ENCODE measurements around the gene AACS.
"Not testable (repeated sequence)": the region's sequence is repeated elsewhere in the genome, so short reads cannot be mapped to it uniquely, and the experiment has no call there.

AACS gene

DNA sequence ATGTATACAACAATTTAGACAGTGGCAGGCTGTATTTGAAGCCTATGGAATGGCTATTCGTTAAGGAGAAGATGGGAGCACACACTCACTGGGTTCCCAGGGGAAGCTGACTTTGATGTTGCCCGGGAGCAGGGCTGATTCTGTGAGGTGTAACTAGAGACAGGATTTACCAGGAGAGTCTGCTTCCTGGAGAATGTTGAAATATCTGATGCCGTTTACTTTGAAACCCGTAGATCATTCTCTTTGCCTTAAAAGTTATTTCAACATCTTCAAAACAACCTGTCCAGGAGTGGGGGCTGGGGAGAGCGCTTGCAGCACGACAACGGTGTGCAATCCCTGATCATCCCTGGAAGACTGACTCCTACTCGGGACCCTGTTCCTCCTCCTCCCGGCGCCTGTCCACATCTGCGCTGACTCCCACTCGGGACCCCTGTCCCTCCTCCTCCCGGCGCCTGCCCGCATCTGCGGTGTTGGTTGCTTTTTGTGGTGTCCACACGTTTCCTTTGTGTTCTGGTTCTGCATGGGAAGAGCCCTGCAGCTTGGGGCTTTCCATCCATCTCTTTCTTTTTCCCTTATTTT lies 72.6 kb downstream of the AACS start:
- DNase-seq = no peak
- Mint-ChIP-seq H3K27ac (peak overlapping the region; percentile 86), H3K36me3 (ENCODE audit: low read depth) (peaks cover 15% of the 10 kb centered on the region), H3K27me3 (ENCODE audit: low read depth, poor library complexity) (no peaks in the 10 kb centered on the region), H3K4me3 (peak overlapping the region; percentile 32), H3K4me1 (peaks cover 42% of the 10 kb centered on the region), H3K9me3 (no peaks in the 10 kb centered on the region)
- no peak for TF ChIP-seq CTCF (IDR thresholded peaks at IDR 0.05)

DNA sequence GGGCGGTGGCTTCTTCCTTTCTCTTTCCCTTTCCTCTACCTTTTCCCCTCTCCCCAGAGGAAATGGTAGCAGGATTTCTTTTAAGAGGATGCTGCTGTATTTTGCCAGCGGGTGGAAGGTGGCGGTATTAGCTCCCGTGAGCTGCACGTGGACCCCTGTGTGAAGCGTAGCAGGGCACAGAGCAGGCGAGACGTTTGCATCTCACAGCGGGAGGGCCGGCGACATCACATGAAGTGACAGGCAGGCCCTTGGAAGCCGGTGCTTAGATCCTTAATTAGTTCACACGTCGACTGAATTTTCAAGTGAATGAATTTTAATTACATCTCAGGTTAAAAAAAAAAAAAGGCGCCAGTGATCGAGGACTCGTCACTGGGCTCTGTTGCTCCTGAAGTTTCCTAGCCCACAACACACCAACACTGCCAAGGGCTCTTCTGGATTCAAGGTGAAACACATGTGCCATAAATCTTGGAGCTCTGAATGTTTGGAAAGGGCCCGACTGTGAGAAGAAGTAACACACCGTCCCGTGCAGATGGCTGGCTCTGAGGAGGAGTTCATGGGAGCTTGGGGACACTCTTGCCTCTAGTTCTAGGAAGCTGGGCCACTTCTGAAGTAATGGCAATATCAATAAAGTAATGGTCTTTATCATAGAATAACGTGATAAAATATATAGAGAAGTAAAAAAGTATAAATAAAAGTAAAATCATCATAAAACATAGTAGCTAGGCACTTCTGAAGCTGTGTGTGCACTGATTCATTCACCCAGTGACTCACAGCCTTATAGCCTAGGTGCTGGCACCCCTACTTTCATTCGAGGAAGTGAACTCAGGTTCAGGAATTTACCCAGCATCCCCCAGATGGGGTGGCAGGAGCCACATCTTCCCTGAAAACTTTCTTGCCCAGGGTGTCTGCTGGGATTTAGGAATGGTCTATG lies 75.3 kb downstream of the AACS start:
- TF ChIP-seq CTCF (IDR thresholded peaks at IDR 0.05) = no peak
- H3K27me3 Mint-ChIP-seq (ENCODE audit: low read depth, poor library complexity) = peaks cover 3% of the 10 kb centered on the region
- peaks cover 47% of the 10 kb centered on the region for H3K4me1 Mint-ChIP-seq
- H3K27ac Mint-ChIP-seq = peak overlapping the region; percentile 37
- H3K9me3 Mint-ChIP-seq = no peaks in the 10 kb centered on the region
- no peak for DNase-seq
- no peak overlapping the region for H3K4me3 Mint-ChIP-seq
- H3K36me3 Mint-ChIP-seq (ENCODE audit: low read depth) = peaks cover 9% of the 10 kb centered on the region

- not testable (repeated sequence) for H3K4me3 Mint-ChIP-seq; H3K9me3 Mint-ChIP-seq; H3K36me3 Mint-ChIP-seq (ENCODE audit: low read depth); DNase-seq; H3K27ac Mint-ChIP-seq; H3K27me3 Mint-ChIP-seq (ENCODE audit: low read depth, poor library complexity)
- H3K4me1 Mint-ChIP-seq = peaks cover 47% of the 10 kb centered on the region
These were observed 76.0 kb downstream of the AACS start for GRCh38 chr12:125141210-125141573.

- TF ChIP-seq CTCF (IDR thresholded peaks at IDR 0.05) = no peak
- Mint-ChIP-seq H3K36me3 (ENCODE audit: low read depth) (no peaks in the 10 kb centered on the region), H3K4me1 (peaks cover 35% of the 10 kb centered on the region), H3K4me3 (no peak overlapping the region), H3K9me3 (no peaks in the 10 kb centered on the region), H3K27ac (no peak overlapping the region), H3K27me3 (ENCODE audit: low read depth, poor library complexity) (peaks cover 3% of the 10 kb centered on the region)
- DNase-seq = no peak
These were observed 77.4 kb downstream of the AACS start for GRCh38 chr12:125142601-125143000.

- H3K4me3 Mint-ChIP-seq = no peak overlapping the region
- no peak for DNase-seq
- peaks cover 26% of the 10 kb centered on the region for H3K4me1 Mint-ChIP-seq
- H3K27ac Mint-ChIP-seq = no peak overlapping the region
- H3K9me3 Mint-ChIP-seq = no peaks in the 10 kb centered on the region
- H3K36me3 Mint-ChIP-seq (ENCODE audit: low read depth) = no peaks in the 10 kb centered on the region
- no peak for TF ChIP-seq CTCF (IDR thresholded peaks at IDR 0.05)
- H3K27me3 Mint-ChIP-seq (ENCODE audit: low read depth, poor library complexity) = peaks cover 3% of the 10 kb centered on the region
These were observed 78.3 kb downstream of the AACS start for GRCh38 chr12:125143491-125143890.

GRCh38 chr12:125145196-125145595 lies 80.0 kb downstream of the AACS start:
- no peak for DNase-seq
- H3K9me3 Mint-ChIP-seq = no peaks in the 10 kb centered on the region
- no peak overlapping the region for H3K4me3 Mint-ChIP-seq

More at GRCh38 chr12:125145196-125145595, 80.0 kb downstream of the AACS start:
- Mint-ChIP-seq H3K4me1 (peaks cover 18% of the 10 kb centered on the region), H3K27me3 (ENCODE audit: low read depth, poor library complexity) (peaks cover 7% of the 10 kb centered on the region), H3K27ac (no peak overlapping the region), H3K36me3 (ENCODE audit: low read depth) (no peaks in the 10 kb centered on the region)
- TF ChIP-seq CTCF (IDR thresholded peaks at IDR 0.05) = no peak

All from nephron progenitor cell (in vitro differentiated cells).